ENCODE data around the gene CAMK1. TPM values are rescaled to one million over a fixed set of nuclear protein-coding genes. Genes with fewer than 3 reads are reported as not detected.

Gene CAMK1
- total RNA-seq, 1 experiment from 2014 or later = 9.7 TPM

DNA sequence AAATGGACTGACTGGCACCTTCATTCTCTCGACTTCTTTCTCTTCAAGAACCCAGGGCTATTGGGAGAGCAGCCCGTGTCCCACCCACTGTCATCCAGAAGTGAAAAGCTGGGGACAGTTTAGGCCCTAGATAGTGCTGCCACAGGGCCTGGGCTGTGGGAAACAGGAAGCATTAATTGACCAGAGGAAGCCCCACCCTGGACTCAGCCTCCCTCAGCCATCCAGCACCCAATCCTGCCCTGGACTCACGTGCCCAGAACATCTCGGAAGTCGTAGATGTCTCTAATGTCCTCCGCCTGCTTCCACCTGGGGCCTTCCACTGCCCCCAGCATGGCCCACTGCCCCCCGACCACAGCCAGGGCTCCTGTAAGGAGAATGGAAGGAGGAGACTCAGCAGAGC lies 2.3 kb downstream of the CAMK1 start:
- ChIA-PET POLR2A (no interaction called here), CTCF (no interaction called here)
- H3K4me3 ChIP-seq (ENCODE audit: low read depth, low read length) = no peak overlapping the region
- Mint-ChIP-seq H3K27ac (ENCODE audit: unreplicated experiment) (no peak overlapping the region), H3K4me1 (ENCODE audit: low read depth, unreplicated experiment) (peaks cover 7% of the 10 kb centered on the region), H3K27me3 (ENCODE audit: insufficient read depth, unreplicated experiment) (no peaks in the 10 kb centered on the region), H3K36me3 (ENCODE audit: insufficient read depth, unreplicated experiment) (peaks cover 11% of the 10 kb centered on the region), H3K9me3 (ENCODE audit: unreplicated experiment) (no peaks in the 10 kb centered on the region), H3K4me3 (ENCODE audit: unreplicated experiment) (no peak overlapping the region)
- DNase-seq = no peak
- BruUV-seq (replicated peaks) = no TSS peak
- H3K9me3 ChIP-seq = no peaks in the 10 kb centered on the region
- no peaks in the 10 kb centered on the region for H3K27me3 ChIP-seq (replicated peaks; ENCODE audit: control insufficient read depth, insufficient read depth, low read length)
- H3K4me1 ChIP-seq = peaks cover 8% of the 10 kb centered on the region
- TF ChIP-seq, protein P1, sequence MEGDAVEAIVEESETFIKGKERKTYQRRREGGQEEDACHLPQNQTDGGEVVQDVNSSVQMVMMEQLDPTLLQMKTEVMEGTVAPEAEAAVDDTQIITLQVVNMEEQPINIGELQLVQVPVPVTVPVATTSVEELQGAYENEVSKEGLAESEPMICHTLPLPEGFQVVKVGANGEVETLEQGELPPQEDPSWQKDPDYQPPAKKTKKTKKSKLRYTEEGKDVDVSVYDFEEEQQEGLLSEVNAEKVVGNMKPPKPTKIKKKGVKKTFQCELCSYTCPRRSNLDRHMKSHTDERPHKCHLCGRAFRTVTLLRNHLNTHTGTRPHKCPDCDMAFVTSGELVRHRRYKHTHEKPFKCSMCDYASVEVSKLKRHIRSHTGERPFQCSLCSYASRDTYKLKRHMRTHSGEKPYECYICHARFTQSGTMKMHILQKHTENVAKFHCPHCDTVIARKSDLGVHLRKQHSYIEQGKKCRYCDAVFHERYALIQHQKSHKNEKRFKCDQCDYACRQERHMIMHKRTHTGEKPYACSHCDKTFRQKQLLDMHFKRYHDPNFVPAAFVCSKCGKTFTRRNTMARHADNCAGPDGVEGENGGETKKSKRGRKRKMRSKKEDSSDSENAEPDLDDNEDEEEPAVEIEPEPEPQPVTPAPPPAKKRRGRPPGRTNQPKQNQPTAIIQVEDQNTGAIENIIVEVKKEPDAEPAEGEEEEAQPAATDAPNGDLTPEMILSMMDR (IDR thresholded peaks at IDR 0.05; ENCODE audit: insufficient read depth in 1 of 2, low read depth in 1 of 2, low read length in 1 of 2, severe bottlenecking in 1 of 2, unreplicated experiment in 1 of 2) = no peak
- H3K36me3 ChIP-seq (ENCODE audit: control insufficient read depth, insufficient read depth, low read length) = no peaks in the 10 kb centered on the region; the same call in 1 of the 2 replicates
- intact Hi-C loops (cut with micrococcal nuclease; ENCODE audit: unreplicated experiment) = no loop called here

DNA sequence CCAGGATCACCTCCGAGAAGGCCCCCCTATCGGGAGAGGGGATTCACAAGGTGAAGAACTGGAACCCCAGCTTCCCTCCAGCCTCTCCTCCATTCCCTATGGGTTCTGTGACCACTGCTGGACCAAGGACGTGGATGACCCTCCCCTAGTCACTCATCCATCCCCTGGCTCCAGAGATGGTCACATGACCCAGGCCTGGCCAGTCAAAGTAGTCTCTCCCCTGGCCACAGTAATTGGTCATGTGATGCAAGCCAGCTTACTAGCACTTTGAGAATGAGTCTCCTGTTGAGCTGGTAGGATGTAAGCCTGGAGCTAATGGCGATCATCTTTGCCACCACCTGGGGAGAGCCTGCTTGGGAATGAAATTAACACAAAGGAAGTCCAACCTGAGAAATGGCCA lies 3.9 kb downstream of the CAMK1 start:
- no TSS peak for BruUV-seq (replicated peaks)
- H3K4me1 ChIP-seq = peaks cover 8% of the 10 kb centered on the region
- TF ChIP-seq, protein P1 (IDR thresholded peaks at IDR 0.05; ENCODE audit: insufficient read depth in 1 of 2, low read depth in 1 of 2, low read length in 1 of 2, severe bottlenecking in 1 of 2, unreplicated experiment in 1 of 2) = no peak
- H3K9me3 Mint-ChIP-seq (ENCODE audit: unreplicated experiment) = no peaks in the 10 kb centered on the region
- H3K27me3 ChIP-seq (replicated peaks; ENCODE audit: control insufficient read depth, insufficient read depth, low read length) = no peaks in the 10 kb centered on the region
- no peaks in the 10 kb centered on the region; the same call in 1 of the 2 replicates for H3K36me3 ChIP-seq (ENCODE audit: control insufficient read depth, insufficient read depth, low read length)
- H3K9me3 ChIP-seq = no peaks in the 10 kb centered on the region
- no peak overlapping the region for H3K27ac Mint-ChIP-seq (ENCODE audit: unreplicated experiment)
- no peak overlapping the region for H3K4me3 ChIP-seq (ENCODE audit: low read depth, low read length)
- H3K36me3 Mint-ChIP-seq (ENCODE audit: insufficient read depth, unreplicated experiment) = peaks cover 14% of the 10 kb centered on the region
- peaks cover 7% of the 10 kb centered on the region for H3K4me1 Mint-ChIP-seq (ENCODE audit: low read depth, unreplicated experiment)
- intact Hi-C loops (cut with micrococcal nuclease; ENCODE audit: unreplicated experiment) = no loop called here
- H3K4me3 Mint-ChIP-seq (ENCODE audit: unreplicated experiment) = no peak overlapping the region
- no peaks in the 10 kb centered on the region for H3K27me3 Mint-ChIP-seq (ENCODE audit: insufficient read depth, unreplicated experiment)
- CTCF ChIA-PET = interaction anchor here (0.6 kb wide), 1 partner anchor 86 kb away, joined by 3 read pairs; no protein-coding TSS in a partner anchor
- POLR2A ChIA-PET = no interaction called here
- DNase-seq = no peak

DNA sequence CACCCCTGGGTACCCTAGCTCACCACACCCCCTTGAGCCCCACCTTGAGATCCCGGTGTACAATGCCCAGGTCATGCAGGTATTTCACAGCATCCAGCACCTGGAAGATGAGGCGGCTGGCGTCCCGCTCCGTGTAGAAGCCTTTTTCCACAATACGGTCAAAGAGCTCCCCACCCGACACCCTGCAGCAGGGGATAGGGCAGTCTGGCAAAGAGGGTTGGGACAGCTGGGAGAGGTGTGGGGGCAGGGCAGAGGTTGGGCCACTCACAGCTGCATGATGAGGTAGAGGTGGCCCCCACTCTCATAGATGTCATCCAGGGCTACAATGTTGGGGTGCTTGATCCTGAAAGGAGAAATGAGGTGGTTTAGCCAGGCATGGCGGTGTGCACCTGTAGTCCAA lies 6.9 kb downstream of the CAMK1 start:
- ChIA-PET CTCF (no interaction called here), POLR2A (no interaction called here)
- Mint-ChIP-seq H3K4me1 (ENCODE audit: low read depth, unreplicated experiment) (no peaks in the 10 kb centered on the region), H3K27ac (ENCODE audit: unreplicated experiment) (no peak overlapping the region), H3K27me3 (ENCODE audit: insufficient read depth, unreplicated experiment) (no peaks in the 10 kb centered on the region), H3K4me3 (ENCODE audit: unreplicated experiment) (no peak overlapping the region), H3K9me3 (ENCODE audit: unreplicated experiment) (no peaks in the 10 kb centered on the region), H3K36me3 (ENCODE audit: insufficient read depth, unreplicated experiment) (peaks cover 24% of the 10 kb centered on the region)
- BruUV-seq (replicated peaks) = no TSS peak
- no peak for DNase-seq
- H3K4me3 ChIP-seq (ENCODE audit: low read depth, low read length) = no peak overlapping the region
- H3K9me3 ChIP-seq = no peaks in the 10 kb centered on the region
- TF ChIP-seq, protein P1 (IDR thresholded peaks at IDR 0.05; ENCODE audit: insufficient read depth in 1 of 2, low read depth in 1 of 2, low read length in 1 of 2, severe bottlenecking in 1 of 2, unreplicated experiment in 1 of 2) = no peak
- intact Hi-C loops (cut with micrococcal nuclease; ENCODE audit: unreplicated experiment) = no loop called here
- H3K4me1 ChIP-seq = no peaks in the 10 kb centered on the region
- H3K27me3 ChIP-seq (replicated peaks; ENCODE audit: control insufficient read depth, insufficient read depth, low read length) = no peaks in the 10 kb centered on the region
- H3K36me3 ChIP-seq (ENCODE audit: control insufficient read depth, insufficient read depth, low read length) = no peaks in the 10 kb centered on the region; the same call in none of the 2 replicates

Measured in Caco-2 (cell line).